HG03432 (cell line): ENCODE results near the gene CASKIN2.
"Not testable (repeated sequence)": the region's sequence is repeated elsewhere in the genome, so short reads cannot be mapped to it uniquely, and the experiment has no call there.

Experiments used
- ATAC-seq: cut with Tn5 transposase; IDR thresholded peaks from one replicate; pipeline ENCODE4 v1.9.1; 2021; ENCODE audit warnings: mild to moderate bottlenecking, moderate library complexity; ENCODE audit not compliant: unreplicated experiment

Gene CASKIN2

DNA sequence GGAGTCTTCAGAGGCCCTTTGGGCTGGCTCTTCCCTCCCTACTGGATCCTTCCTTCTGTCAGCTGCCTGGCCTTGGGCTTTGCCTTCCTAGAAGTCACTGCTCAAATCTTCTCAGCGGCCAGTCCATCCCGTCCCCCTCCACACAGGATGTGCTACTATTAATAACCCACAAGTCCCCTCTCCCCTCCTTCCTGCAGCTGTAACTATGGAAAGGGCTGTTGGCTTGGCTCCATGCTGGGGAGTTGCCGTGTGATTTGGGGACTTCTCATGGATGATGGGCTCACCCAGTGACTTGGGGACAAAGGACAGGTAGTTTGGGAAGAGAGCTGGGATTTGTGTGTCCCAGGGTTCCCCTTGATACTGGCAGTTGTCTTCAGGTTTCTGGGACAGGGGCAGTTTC is 39.5 kb downstream of the CASKIN2 start:
- ATAC-seq: no peak

DNA sequence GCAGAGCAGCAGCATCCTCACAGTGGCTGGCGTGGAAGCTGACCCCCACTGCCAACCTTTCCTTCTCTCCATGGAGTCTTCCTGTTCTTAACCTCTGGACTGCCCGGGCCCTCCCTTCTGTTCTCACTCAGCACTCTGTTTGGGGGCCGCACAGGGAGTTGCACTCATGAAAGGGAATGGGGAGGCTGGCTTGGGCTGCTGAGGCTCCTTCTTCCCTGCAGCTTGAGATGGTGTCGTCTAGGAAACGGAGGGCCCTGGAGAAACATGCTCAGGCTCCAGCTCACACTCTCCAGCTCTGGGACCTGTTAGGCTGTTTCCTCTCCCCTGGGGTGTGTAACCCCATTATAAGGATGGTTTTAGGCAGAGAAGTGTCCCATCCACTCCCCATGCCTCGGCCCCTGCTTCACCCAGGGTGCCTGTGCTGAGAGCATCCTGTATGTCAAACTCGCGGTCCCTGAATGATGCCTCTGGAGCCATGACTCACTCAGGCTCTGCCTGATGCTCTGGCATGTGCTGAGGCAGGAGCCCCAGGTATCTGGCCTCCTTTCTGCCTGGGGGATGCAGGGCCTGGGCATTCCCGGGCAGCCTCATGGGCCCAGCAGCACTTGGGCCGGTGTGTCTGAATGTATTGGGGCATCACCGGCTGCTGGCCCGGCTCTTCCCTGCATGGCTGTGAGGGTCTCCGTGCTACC is 40.0 kb downstream of the CASKIN2 start:
- ATAC-seq: no peak

DNA sequence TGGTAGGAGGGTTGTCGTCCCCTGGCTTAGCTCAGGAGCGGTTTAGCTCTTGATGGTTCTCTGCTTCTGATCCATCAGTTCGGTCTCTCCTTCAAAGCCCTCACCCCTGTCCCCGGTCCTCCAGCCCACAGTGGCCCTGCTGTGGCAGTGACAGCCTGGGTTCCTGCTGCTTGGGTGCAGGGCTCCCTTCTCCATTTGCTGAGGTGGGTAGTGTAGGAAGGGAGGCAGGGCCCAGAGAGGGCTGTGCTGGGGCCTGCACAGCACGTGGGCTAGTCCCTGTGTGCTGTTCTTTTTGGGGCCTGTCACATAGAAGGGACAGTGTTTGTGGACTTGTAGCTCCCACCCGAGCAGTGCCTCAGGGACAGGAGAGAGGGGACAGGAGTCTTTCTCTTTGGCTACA is 40.6 kb downstream of the CASKIN2 start:
- no peak for ATAC-seq

DNA sequence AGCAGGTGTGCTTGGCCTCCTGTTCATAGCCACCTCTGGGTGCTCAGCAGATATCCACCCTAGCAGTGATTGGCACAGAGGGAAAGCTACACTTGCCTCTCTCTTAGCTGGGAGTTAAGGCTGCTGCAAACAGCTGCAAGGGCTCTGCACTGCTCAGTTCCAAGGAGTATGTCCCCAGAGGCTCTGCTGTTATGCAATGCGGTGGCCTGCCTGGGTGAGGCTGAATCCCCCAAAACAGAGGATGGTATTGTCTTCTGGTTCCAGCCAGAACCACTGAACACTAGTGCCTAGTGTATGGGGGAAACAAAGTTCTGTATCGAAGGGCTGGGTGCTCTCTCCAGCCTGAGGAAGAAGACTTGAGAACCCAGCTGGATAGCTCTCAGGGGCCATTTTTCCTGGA is 42.1 kb downstream of the CASKIN2 start:
- ATAC-seq: no peak

DNA sequence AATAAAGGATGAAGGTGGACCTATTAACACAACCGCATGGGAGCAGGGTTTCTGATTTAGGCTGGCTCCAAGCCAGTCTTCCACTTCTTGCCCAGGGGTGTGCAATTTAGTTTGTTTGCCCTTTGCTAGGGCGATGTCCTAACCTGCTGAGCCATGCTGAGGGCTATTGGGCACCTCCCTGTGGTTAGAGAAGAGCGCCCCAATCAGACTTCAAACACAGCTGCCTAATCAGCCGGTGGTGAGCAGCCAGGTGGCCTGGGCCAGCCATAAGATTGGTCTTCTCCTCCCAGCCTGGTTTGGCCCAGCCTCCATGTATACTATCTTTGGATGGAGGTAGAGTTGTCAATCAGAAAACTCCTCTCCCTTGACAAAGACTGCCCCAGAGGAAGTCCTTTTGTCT is 43.2 kb downstream of the CASKIN2 start:
- no peak for ATAC-seq

DNA sequence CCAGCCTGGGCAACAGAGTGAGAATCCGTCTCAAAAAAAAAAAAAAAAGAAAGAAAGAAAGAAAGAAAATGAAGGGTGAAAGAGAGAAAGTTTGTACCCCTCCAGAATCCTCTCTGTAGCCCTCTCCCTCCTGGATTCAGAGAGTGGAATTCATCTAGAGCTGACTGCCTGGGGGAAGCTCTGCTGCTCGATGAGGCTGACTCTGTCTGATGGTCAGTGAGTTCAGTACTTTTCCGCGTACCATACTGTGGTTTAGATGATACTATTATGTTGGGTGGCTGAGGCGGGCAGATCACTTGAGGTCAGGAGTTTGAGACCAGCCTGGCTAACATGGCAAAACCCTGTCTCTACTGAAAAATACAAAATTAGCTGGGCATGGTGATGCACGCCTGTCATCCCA is 44.1 kb downstream of the CASKIN2 start:
- no peak for ATAC-seq

DNA sequence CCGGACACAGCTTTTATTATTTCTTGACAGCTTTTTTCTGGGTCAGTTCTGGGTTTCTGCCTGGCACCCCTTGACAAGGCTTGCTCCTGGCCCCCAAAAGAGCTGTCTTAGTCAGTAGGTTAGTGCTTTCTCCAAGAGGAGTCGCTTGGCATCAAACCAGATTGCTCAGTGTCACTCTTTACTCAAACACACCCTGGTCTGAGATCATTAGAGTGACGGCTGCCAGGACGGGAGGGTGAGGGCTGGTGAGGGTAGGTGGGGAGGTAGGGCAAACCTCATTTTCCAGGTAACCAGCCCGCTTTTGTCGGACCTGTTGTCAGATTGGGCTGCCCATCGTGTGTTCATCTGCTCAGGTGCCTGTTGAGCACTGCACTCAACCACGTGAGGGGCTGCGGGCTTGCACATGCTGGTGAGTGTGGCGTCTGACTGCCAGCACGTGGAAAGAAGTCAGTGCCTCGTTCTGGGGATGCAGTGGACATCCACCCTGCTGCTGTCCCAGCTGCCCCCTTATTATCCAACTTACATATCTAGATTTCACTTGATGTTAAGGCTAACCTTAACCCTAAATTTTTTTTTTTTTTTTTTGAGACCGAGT is 46.5 kb downstream of the CASKIN2 start:
- ATAC-seq: no peak

DNA sequence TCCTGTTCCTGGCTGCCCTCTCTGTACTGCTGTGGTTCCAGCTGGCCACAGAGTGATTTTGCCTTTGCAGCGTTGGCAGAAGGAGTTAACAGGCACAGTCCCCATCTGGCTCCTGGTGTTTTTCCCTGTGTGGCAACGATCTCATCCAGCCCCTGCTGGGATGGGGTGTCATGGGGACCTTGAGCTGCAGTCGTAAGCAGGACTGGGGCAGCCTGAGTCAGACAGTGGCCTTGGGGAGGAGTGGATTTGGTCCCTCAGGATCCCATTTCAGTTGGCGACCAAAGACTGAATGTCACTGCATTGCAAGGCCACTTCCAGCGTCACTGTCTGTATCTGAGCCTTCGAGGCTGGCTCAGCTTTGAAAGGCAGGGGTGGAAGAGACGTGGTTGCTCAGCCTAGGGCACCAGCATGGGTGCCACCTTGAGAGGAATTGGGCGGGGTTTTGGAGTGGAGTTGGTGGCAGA is 47.0 kb downstream of the CASKIN2 start:
- no peak for ATAC-seq

DNA sequence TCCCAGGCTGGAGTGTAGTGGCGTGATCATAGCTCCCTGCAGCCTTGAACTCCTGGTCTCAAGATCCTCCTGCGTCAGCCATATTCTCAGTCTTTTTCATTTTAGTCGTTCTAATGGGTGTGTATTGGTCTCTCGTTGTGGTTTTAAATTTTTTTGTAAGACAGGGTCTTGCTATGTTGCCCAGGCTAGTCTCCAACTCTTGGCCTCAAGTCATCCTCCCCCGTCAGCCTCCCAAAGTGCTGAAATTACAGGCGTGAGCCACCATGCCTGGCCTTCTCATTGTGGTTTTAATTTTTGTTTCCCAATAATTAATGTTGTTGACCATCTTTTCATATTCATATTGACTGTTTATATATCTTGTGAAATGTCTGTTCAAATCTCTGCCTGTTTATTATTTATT is 50.3 kb downstream of the CASKIN2 start:
- no peak for ATAC-seq

DNA sequence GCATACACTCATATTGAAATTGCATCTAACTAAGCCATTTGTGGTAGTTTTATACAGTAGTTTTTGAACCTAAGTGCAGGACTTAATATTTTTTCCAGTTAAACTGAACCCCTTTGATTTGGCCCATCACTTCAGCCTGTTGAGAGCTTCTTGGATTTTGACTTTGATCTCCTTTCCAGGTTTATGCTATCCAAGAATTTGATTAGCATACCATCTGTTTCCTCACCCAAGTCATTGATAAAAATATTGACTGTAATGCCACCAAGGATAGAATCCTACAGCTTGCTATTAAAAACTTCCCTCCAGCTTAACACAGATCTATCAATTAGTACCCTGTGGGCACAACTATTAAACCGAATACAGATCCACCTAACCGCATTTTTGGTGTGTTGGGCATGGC is 51.7 kb downstream of the CASKIN2 start:
- no peak for ATAC-seq

DNA sequence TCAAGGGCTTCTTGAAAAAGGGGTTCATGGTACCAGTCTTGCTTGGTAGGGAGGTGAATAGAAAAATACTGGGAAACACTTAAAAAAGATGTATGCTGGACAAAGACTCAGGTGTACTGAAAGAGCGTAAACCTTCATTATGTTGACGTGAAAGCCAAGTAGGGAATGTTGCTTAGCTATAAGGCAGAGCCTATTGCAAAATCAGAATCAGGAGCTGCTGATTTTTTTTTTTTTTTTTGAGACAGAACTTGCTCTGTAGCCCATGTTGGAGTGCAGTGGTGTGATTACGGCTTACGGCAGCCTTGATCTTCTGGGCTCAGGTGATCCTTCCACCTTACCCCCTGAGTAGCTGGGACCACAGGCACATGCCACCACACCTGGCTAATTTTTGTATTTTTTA is 55.0 kb downstream of the CASKIN2 start:
- no peak for ATAC-seq

DNA sequence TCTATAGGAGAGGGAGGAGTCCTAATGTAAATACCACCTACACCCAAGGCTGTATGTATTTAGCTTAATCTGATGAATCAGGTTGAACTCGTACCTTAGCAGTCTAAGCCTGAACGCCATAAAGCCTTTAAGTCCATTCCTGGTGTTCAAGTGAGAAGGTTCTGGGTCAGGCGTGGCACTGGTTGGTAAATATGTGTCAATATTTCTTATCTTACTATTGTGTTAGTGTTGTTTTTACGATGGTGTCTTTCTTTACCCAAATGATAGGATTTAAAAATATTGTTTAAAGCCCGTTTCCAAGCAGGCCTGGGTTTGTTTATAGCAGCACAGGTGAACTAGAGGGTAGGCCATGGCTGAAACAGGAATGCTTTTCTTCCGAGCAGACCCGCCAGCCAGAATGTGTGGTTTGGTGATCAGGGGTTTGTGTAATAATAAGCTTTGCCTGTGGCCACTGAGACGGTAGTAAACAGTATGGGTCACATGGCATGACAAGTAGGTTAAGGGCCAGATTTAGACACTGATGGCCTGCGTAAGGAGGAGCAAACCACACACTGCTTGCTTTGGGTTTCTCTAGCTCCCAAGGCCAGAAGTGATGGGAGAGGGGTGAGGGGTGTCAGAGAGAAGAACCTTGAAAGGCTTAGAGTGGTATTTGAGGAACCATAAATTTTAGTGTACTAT is 55.6 kb downstream of the CASKIN2 start:
- no peak for ATAC-seq

DNA sequence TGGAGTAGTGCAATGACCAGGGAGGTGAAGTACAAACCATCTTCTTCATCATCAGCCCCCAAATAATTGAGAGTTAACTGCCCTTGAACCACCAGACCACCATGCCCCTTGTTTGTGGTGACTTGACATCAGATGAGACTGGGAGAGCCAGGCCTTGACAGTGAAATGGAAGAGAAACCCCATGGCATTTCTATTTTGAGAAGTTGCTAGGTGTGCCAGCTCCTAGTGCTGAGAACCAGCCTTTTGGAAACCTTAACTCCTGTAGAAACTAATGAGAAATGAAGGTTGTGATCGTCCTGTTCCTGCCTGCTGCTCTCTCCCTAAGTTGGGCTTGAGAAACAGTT is 56.1 kb downstream of the CASKIN2 start:
- no peak for ATAC-seq

DNA sequence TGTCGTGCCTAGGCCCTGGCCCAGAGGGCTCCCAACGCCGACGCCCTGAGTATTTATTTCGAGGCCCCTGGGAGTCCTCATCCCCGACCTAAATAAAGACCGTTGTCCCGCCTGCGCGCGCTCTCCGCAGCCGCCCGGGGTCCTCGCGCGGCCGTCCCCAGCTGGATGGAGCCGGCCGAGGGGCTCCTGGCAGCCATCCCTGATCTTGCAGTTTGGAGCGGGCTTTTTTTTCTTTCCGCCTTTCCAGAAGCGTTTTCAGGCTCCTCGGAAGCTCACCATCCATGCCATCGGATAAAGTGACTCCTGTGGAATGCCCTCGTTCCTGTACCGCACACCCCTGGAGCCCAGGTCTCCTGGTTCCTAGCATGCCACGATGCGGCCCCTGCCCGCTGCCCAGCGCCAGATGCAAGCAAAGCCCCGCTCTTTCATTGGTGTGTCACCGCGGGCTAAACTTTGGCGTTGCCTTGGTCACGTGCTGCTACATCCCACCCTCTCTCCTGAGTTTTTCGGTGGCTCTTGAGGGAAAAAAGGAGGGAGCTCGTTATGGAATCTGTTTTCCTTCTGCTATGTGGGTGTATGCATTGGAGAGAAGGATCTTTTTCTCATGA is 58.2 kb downstream of the CASKIN2 start:
- ATAC-seq: peak; percentile 18

DNA sequence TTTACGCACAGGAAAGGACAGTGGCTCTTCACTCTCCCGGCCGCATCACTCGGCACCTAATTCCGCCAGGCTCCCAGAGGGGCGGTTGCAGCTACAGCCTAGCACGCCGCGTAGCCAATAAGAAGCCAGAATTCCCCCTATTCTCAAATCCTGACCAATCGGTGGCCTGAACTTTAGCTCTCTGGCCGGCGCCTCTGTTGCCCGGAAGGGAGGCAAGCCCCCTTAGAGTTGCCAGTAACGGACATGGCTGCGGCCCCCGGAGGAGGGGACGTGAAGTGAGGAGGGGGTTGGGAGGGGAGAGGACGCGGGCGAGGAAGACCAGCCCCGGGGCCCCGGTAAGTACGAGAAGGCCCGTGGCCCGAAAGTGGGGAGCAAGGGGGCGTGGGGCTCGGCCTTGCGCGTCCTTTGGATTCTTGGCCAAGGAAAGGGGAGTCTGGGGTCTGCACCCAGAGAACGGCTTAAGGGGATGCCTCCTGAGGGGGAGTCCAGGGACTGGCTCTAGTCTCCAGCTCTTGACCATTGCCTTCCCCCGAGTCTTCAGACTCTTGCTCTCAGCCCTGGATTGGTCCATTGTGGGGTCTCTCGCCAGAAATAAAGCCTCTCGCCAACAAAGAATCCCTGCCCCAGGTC is 58.8 kb downstream of the CASKIN2 start, which contains the start of gene TMEM94:
Gene TMEM94 (plus strand): TSS at position 219 of the 630 bp plus-strand sequence. CDS start 15,271 bp downstream, outside the sequence.
- ATAC-seq: peak; percentile 89

DNA sequence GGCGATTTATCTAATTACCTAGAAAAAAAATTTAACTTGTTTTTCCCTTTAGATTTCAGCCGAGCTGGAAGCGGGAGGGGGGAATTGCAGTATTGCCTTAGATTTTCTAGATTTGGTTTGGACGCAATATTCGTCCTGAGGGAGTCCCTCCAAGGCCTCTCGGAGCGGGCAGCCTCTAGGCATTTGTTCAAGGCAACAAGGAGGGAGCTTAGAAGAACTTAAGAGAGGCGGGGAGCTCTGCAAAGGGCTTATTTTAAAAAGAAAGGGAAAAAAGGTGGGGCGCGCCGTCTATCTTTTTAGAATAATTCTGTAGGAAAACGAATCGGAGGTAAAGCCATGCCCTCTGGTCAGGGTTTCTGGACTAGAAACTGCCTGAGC is 59.3 kb downstream of the CASKIN2 start:
- peak; percentile 11 for ATAC-seq

DNA sequence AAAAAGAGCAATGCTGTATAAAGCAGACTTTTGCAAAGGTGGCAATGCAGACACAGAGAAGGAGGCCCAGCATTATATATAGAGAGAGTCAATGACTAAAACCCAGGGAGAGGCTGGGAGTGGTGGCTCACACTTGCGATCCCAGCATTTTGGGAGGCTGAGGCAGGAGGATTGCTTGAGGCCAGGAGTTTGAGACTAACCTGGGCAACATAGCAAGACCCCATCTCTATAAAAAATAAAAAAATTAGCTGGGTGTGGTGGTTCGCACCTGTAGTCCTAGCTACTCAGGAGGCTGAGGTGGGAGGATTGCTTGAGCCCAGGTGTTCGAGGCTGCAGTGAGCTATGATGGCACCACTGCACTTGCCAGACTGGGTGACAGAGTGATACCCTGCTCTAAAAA is 60.7 kb downstream of the CASKIN2 start:
- not testable (repeated sequence) for ATAC-seq

DNA sequence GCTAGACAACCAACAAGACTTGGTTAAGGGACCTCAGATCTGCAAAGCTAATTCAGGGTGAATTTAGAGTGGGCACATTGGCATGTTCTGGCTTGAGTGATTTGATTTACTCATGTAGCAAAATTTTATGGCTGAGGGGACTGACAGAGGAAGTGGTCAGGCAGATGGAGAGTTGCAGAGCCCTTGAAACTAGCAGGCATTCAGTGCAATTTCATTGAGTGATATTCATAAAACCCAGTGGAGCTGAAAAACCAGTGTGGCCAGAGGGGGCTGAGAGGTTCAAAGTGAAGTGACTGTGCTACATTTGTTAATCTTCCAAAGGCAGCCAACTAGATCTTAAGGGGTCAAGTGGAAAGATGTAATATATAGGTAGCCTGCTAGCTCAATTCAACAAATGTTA is 61.1 kb downstream of the CASKIN2 start:
- no peak for ATAC-seq

DNA sequence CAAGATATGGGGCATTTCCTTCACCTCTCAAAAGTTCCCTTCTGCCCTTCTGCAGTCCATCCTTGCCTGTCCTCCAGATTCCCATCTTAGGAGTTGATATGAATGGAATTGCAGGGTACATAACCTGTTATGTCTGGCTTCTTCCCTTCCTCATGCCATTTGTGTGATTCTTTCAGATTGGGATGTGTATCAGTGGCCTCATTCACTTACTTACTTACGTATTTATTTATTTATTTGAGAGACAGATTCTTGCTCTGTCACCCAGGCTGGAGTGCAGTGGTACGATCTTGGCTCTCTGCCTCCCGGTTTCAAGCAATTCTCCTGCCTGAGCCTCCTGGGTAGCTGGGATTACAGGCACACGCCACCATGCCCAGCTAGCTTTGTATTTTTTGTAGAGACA is 65.1 kb downstream of the CASKIN2 start:
- no peak for ATAC-seq
